ENCODE measurements around the gene TSHZ3.

TSHZ3 gene

DNA sequence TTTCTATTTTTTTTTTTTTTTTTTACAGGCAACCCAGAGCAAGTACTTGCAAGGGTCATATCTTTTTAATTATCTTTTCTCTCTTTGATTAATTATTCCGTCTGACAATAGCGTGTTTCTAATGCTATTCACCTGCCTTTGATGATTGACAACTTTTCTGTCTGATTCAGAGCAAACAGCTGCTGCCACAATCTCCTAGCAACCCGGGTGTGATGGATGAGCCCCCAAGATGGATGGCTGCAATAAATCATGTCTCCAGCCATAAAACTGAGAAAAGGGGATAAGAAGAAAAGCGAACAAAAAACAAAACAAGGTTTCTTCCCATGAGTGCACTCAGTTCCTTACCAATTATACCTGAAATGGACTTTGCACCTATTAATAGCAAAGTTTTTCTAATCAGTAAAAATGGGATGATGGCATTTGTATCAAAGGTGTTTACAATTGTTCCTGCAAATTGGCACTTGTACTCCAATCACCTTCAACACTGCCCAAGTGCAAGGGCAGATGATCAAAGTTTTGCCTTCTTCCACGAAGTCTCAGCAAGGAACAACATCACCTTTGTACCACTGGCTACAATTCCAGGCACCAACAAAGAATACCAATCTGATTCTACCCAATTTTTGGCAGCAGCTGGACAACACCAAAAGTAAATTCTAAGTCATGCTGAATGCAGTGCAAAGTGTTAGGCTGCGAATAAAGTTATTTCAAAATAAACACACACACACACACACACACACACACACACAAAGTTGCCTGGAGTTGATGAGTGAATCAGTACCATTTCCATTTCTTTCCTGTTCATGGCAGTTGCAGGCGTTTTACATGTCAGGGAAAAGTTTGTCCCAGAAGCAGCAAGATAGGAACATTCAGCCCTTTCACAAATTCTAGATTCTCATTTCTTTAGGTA lies 12.0 kb downstream of the TSHZ3 start:
- no peak for DNase-seq

DNA sequence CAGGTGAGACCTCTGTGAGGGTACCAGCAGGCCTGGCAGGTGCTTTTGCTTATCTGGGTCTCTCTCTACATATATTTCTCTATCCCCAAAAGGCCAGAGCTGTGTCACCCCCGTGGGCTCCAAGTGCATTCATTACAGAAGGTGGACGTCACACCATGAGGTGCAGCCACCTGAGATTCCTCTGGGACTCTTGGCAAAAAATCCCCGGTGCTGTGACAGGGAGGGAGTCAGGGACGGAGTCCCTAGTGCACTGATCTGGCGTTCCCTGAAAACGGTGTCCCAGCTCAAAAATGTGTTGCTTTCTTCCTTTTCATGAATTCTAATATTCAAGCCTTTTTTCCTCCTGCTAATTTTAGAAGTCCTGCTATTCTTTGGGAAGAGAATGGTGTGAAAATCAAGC lies 13.5 kb downstream of the TSHZ3 start:
- DNase-seq, result no peak

DNA sequence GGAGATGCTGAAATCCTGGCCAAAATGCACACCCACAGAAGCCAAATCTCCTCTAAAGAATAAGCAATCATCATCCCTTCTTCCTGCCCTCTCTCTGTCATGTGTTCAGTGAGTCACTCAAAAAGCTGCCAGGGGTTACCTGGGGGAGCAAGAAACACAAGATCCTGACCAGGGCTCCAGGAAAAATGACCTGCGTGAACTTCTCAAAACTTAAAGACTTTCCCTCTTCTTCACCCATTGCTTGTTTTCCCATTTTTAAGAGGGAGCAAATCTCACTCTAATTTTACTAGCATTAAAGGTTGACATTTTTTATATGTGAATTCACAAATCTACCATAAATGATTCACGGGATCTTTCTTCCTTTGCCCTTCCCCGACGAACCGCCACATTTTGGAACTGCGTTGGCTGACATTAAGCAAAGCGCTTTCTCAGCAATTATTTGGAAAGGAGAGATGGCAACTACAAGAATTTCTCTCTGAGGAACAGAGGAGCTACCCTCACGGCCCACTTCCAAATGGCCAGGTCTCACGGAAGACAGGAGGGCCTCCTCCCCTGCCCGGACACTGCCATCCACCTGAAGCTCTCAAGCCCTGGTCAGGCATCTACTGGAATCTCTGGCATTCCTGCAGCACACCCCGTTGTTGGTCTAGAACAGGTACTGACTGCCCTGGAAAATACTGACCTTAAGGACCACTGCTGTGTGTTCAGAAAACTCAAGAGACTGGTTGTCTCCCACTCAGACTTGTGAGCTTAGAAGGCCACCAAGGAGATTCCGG lies 14.2 kb downstream of the TSHZ3 start:
- DNase-seq, result no peak

DNA sequence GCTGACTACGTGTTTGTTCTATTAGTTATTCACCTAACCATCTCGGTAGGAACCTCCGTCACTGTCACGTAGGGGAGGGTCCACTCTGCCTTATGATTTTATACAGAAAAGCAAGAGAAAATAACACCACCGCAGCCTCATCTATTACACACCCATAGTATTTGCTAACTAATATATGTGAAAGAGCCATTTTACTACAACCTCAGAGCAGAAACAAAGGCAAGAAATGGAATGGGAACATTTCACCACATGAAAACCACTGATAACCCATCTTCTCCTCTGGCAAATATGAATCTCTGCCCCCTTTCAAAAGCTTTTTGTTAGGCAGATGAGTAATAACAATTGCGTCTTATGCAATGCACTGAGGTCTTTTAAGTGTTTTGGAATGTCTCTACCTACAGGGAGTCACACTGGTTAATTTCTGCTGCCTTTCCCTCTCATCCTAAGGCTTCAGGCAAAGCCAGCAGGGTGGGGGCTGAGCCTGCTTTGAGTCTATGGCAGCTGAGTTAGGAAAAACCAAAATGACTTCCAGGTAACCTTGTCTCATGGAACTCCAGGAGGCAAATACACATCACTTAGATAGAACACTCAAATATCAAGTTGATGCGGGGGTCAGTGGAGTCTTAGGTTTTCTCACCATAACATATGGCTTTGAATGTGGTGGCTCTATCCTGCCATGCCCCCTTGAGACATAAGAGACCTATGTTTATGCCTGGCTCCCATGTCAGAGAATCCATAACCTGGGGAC lies 15.0 kb downstream of the TSHZ3 start:
- DNase-seq, result no peak

DNA sequence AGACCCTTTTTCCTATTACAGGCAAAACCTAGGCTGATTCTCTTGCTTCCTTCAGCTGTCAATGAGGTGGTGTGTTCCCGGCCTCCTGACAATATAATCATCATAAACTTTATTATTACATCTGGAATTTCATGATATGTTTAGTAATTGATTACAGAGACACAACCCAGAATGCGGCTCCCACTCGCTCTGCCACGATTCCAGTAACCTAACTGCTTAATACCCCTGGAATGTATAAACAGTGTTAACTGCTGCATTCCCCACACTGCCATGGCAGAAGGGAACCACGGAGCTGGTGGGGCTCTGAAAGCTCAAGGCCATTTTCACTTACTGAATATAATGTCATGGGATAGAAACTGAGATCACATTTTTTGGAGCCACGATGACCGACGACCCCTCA lies 17.1 kb downstream of the TSHZ3 start:
- no peak for DNase-seq

DNA sequence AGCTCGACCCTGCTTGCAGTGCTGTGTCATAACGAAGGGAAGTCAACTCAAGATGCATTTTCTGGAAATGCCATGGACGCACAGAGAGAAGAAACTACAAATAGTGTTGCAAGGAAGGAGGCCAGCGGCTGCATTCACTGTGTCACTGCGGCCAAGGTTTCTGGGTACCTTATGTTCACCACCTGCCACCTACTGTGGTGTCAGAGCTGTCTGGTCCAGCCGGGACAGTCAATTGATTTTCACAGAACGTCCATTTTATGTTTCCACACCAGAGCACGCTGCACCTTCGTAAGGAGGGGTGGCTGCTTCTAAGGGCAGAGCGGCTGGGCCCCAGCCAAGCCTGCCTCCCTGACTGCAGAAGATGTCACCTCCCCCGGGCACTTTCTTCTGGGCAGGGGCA lies 17.7 kb downstream of the TSHZ3 start:
- no peak for DNase-seq

DNA sequence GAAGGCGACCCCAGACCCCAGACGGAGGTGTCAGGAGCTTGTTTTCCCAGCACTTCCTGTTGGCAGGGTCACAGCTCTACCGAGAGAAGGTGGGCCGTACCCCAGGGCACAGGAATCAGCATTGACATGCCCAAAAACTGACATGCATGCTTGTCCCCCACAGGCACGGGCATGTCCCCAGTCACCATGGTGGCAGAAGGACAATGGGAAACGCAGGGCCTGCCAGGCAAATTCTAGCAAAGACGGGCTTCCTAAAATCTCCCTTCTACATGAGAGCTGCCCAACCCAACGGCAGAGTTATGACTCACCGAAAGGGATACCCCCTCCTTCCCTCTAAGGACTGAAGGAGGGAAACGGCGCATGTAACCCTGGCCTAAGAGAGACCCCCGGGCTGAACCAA lies 18.5 kb downstream of the TSHZ3 start:
- no peak for DNase-seq

DNA sequence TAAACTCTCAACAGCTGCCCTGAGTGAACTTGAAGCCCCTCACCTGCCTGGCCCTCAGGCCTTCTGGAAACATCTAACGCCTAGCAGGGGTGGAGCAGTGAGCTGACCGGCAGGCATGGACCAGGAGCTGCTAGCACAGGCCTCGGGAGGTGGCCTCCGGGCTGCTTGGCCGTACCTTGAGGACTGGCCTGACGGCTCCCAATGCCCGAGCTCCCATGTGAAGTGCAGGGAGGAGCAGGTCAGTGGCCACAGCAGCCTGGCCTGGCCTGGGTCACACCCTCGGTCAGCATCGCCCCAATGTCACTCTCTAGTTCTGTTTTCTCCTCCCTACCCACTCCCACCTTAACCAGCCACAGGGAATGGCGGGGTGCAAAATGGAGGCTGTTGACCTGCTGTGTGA lies 19.0 kb downstream of the TSHZ3 start:
- no peak for DNase-seq

DNA sequence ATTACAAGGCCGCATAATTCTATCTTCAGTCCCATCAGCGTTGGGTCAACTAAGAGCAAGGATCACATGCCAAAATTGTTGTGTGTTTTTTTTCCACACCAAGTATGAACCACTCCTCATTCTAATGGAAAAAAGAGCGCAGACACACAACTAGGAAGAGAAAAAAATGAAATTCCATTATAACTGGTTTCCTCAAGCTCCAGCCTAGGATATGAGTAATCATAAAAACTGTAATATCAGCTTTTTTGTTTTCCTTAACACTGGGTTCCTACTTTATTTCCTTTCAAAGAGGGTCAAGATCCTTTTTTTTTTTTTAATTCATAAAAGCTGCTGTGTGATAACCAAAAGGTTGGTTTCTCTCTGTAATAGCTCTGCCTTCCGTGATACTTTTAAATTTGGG lies 19.4 kb downstream of the TSHZ3 start:
- DNase-seq, result no peak

DNA sequence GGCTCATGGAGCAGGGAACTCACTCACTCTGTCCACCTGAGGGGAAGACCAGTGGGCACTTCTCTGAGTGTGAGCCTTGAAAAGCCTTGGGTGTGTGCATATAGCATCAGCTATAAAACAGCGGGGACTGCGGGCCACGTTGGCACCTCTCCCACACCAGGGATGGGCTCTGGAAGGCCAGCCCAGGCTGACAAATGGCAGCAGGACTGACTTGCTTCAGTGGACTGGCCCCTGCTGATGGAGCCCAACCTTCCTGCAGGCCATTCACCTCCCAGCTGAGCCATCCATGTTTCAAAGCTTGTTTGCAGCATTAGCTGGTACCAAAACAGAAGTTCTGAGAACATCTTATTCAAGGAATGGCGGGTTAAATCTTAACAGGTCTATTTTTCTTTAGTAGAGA lies 21.0 kb downstream of the TSHZ3 start:
- DNase-seq, result no peak

DNA sequence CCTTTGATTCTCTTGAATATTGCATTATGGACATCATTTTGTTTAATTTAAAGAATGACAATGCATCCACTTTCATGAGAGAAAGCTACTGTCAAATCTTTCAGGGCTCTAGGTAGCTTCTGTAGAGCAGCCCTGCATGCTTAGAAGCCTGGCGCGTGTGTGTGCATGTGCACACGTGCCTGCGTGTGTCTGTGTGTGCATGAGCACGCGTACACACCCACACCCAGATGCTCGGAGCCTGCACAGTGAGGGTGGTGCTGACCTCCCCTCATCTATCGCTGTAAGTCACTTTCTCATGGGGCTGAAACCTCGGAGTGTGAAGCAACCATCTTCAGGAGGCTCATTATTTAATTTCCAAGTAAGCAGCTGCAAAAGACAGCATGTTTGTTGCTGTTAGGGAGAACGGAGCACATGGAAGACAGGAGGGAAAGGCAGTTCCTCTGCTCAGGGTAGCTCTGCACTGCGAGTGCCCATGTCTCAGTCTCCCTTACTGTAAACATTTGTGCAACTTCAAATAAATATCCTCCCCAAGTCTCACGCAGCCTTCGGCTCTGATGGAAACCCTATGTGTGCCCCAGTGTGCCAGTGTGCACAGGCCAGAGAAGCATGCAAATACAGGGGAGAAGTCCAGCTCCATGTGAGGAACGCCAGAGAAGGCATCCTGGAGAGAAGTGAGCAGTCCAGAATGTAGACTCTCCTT lies 22.8 kb downstream of the TSHZ3 start:
- no peak for DNase-seq

DNA sequence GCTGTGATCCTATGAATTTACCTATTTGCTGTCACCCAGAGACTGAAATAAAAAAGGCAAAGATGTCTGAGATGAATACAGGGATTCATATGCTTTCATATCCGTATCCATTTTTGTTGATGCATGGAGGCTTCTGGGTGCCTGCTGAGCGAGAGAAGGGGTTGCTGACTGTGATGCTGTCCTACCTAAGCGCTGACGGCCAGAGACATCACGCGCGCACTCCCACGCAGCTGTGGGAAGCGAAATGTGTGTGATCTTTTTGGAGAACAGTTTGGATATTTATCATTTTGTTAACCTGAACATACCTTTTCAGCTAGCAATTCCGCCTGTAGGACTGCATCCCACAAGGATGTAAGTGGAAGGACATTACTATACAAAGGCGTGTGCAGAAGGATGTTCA lies 23.9 kb downstream of the TSHZ3 start:
- DNase-seq, result no peak

DNA sequence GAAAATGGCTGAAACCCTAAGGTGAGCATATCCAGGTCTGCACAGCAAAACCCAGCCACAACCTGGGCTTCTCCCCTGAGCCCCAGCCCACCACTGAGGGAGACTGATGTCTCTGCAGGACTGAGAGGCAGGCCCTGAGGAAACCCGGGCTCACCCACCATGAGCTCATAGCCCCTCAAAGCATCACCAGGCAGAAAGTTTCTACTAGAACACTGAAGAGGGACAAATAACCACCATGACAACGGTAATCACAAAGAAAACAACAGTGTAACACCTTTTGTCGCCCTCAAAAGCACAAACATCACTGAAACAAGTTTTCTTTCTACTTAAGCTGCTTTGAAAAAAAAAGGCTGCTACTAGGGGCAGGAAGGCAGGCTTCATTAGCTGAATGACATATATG lies 29.8 kb downstream of the TSHZ3 start:
- no peak for DNase-seq

DNA sequence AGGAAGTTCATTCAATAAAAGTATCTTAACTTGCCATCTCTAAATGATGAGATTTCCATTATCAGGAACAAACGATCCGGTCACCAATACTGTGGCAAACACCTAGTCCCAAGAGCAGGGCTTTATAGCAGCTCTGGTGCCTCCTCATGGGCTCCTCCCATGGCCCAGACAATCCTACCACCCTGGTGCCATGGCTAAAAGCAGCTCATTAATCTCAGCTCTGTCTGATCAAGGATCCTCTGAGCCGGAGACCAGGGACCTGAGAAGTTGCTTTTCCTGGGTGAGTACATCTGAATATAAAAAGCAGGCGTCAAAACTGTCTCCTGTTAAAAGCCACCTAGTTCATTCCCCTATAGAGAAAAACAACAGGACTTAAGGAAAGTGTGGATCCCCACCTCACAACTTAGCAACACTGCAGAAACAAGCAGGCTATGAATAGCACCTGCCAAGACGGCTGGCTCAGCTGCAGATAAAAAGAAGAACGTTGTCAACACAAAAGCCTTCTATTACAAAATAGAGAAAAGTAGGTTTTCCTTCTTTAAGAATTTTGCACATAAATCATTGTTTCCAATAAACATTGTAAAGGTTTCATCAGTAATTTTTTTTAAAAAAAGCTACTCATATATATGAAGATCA lies 30.3 kb downstream of the TSHZ3 start:
- no peak for DNase-seq

DNA sequence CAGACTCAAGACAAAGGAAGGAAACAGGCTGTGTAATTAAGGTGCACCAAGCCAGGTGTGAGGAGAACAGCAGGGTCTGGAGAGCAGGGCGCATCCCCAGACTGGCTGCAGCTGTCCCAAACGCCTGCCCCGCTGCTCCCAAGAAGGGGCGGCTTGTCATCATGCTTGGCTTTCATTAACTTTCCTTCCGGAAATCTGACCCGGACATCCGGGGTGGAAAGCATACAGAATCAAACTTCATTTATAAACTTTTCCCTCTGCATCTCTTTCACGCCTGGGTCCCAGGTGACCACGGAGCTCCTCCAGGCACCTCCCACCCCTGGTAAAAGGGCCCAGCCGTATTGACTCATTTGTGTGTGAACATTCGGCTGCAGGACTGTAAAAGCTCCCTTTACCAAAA lies 31.7 kb downstream of the TSHZ3 start:
- DNase-seq, result no peak

DNA sequence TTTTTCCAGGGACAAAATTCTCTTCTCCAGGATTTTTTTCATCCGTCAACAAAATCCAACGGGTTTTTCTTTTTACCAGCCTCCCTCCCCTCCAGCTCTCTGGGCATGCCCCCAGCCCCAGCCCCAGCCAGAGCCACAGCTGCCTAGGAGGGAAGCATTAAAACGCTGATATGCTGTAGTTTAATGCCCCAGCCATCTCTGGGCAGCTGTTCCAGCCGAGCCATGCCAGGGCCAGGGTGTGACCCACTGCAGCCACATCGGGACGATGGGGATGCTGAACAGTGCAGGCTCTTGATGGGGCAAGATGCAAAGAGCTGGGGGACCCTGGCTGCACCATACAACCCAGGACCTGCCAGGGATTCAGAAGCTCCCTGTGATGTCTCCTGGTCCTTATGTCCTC lies 32.1 kb downstream of the TSHZ3 start:
- DNase-seq, result no peak

DNA sequence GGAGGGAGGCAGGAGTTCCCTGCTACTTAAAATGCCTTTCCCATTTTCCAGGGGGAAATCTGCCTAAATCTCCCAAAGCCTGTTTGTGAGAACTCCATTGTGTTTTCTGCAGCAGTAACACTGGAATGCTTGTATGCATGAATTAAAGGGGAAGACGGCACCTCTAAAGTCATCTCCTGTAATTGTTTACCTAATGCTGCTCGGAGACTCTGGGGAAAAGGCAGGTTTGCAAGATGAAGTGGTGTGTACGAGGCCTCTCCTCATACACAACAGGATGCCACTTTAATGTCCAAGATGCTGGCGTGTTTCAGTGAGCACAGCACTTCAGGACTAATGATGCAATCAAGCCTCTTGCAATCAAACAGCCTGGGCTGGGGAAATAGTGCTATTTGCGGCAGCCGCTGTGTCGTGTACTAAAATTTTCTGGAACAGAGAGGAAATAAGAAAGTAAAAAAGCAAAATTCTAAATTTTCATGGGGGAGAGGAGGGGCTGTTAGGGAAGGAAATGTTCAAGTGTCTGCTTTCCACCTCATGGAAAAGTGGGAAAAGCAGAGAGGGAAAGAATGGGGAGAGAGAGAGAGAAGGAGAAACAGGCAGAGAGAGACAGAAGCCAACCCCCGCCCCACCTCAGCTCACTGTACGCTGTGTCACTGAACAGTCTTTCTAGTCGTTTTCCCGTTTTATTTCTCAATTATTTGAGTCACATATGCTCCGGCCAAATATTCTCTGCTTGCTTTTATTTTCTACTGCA lies 32.9 kb downstream of the TSHZ3 start:
- DNase-seq, result no peak

DNA sequence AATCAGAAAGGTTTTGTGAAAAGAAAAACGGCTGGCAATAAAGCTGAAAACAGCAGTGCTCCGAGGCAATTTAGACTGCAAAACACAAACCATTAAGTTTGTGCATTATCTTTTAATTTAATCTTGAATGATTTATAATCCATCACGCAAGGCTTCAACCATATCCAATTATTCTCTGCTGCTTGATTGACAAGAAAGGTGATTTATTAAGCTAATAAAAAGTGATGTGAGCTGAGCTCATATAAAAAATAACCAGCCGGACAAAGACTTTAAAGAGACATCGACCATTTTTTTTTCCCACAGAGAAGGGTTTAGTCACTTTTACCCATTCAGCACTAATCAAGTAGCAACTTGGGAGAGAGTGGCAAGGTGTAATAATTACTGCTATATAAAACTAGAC lies 33.6 kb downstream of the TSHZ3 start:
- DNase-seq, result no peak

DNA sequence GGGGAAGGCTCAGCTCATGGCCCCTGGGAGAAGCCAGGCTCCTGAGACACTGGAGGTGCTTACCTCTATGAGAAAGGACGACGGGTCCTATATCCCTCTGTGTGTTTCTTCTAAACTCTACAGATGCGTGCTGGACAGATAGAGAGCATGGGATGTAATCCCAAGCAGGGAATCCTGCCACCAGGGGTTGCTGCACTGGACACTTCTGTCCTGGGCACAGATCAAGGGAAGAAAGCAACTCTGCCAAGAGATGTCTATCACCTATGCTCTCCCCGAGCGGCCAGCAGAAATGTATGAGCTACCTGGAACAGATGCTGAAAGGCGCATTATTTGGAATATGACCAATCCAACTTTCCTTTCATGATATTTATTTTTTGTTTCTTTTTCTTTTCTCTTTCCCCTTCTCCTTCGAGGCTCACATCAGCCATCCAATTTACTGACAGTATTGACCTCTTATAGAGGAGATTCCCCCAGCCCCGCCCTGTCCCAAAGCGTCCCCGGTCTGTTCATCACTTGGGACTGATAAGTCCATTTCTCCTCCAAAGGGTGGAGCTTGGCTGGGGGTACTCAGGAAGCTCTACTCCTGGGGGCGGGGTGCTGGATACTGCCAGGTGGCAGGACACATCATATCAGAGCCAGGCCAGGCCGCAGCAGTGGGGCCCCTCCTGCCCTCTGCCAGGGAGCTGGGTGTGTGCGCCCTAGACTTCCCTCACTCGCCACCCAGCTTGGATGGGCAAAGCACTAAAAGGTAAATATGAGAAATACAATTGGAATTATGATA lies 34.2 kb downstream of the TSHZ3 start:
- no peak for DNase-seq

DNA sequence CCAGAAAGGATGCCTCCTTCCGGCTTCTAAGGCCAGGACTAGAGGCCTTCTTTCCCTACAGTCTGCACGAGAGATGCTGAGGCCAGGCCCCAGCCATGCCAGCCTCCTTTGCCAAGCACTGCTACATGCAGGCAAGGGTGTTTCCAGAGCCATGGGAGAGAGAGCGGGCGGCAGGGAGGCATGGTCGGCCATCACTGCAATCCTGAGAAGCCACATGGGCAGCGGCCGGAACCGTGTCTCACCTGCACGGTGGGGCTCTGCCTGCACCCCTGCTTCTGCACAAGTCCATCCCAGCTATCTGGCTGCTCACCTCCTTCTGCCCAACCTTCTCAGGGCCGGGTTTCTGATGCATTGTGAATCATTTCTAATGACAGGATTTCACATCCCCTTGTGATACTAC lies 35.1 kb downstream of the TSHZ3 start:
- no peak for DNase-seq

Measured in NCI-H2171 (cell line).